Left cardiac atrium (tissue), 4 donors: Measurements from ENCODE around the gene KRTAP5-6. TPM values are rescaled to one million over a fixed set of nuclear protein-coding genes. Genes with fewer than 3 reads are reported as not detected.

ENCODE experiments used
- ATAC-seq, 2 donors: fragments of 200-7000 bp; cut with Tn5 transposase; one replicate each; pipeline ENCODE4 v1.9.1; 2020; ENCODE audit warnings: mild to moderate bottlenecking in 2 of 2, moderate library complexity in 2 of 2
- DNase-seq: peaks from one replicate; pipeline ENCODE4 v3.0.0-alpha.2; 2020
- intact Hi-C, 2 donors: fragments of 100-400 bp; cut with DNase I; formaldehyde crosslinking; loops; one replicate each; pipeline versions ENCODE4 v1.14.1 to v1.15.1; 2022 to 2023
- total RNA-seq, 2 donors: library from RNA; stranded (reverse); fragmentation: NEBNext Ultra II Directional; extraction: Animal tissue kit (Norgen Biotek cat#: 25700); gene quantifications; one replicate each; pipeline ENCODE4 v1.2.1, GENCODE V29; 2021
- donor health status: DM: no; HTN: yes; CAD: no.
- donor health status: DM: no; HTN: yes; CAD: no; lungs with severe emphysema.
- donor health status: DM: yes; HTN: yes; CAD: no.
- donor health status: Dilated cardiomyopathy.

Gene KRTAP5-6
- total RNA-seq, 2 donors from 2014 or later, result not detected

DNA sequence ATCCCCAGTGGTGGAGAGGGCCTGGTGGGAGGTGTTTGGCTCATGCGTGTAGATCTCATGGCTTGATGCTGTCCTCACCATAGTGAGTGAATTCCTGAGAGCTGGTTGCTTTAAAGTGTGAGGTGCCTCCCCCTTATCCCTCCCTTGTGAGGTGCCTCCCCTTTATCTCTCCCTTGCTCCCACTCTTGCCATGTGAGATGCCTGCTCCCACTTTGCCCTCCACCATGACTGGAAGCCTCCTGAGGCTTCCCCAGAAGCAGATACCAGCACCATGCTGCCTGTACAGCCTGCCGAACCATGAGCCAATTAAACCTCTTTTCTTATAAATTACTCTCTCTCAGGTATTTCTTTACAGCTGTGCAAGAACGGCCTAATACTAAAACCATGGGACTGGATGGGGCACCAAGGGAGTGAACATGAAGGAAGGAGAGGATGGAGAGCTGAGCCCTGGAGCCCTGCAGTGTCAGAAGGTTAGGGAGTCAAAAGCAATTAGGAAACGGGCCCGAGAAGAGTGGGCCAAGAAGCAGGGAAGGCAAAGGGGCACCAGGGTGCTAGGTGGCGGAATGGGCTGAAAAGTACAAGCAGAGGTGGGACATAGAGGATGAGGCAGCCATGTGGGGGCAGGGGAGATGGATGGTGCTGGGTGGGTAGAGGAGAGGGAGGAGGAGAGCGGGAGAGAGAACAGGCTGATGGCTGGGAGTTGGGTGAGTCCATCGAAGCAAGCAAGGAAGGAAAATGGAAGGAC lies 44.0 kb downstream of the KRTAP5-6 start:
- no peak for DNase-seq
- intact Hi-C loops, result no loop called here
- no peak for ATAC-seq

DNA sequence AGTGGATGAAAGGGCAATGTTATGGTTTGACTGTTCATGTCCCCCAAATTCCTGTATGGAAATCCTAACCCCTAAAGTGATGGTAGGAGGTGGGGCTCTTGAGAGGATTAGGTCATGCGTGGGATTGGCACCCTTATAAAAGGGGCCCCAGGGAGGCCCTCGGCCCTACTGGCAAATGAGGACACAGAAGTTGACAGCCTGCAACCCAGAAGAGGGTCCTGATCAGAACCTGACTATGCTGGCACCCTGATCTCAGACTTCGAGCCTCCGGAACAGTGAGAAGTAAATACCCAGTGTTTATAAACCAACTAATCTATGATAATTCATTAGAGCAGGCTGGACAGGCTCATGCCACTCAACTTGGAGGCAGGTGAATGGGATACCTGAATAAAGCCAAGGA lies 44.7 kb downstream of the KRTAP5-6 start:
- no peak for DNase-seq
- no peak for ATAC-seq
- intact Hi-C loops, result no loop called here

GRCh38 chr11:1742371-1742770 lies 45.4 kb downstream of the KRTAP5-6 start:
- intact Hi-C loops, result no loop called here
- DNase-seq (no peak), ATAC-seq (no peak)

DNA sequence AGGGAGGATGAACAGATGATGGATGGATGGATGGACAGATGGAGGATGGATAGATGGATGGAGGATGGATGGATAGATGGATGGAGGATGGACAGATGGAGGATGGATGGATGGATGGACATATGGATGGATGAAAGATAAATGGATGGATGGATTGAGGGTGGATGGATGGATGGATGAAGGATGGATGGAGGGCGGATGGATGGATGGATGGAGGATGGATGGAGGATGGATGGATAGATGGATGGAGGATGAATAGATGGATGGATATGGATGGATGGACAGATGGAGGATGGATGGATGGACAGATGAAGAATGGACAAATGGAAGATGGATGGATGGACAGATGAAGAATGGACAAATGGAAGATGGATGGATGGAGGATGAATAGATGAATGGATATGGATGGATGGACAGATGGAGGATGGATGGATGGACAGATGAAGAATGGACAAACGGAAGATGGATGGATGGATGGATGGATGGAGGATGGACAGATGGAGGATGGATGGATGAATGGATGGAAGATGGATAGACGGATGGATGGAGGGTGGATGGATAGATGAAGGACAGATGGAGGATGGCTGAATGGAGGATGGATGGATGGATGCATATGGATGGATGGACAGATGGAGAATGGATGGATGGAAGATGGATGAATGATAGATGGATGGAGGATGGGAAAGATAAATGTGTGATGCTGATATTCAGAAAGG lies 46.0 kb downstream of the KRTAP5-6 start:
- ATAC-seq (no peak), DNase-seq (no peak)
- intact Hi-C loops, result no loop called here

DNA sequence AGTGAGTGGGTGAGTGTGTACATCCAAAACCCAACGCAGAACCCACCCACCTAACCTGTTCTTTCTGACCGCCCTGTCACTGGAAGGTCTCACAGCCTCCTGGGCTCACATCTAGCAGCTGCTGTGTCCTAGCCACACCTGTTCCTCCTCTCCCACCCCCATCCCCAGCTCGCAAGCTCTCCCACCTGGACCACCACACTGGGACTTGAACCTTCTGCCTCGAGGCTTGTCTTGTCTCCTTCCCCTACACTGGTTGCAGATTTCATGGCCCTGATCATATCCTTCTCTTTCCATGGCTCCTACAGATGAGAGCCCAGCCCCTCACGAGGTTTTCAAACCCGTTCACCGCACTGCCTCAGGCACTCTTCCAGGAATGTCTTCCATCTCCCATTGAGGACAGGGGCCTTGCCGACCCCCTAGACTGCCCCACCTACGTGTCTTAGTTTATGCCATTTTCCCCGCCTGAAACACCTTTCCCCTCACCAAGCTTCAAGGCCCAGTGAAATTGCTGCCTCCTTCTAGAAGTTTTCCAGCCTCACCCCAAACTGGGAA lies 46.7 kb downstream of the KRTAP5-6 start:
- no peak for ATAC-seq
- intact Hi-C loops, result no loop called here
- no peak for DNase-seq

- peak in 1 of 2 donors; percentile 32 for ATAC-seq
- DNase-seq, result peak; percentile 21
- intact Hi-C loops, result no loop called here
Observed at GRCh38 chr11:1744137-1744886, 47.3 kb downstream of the KRTAP5-6 start.

- intact Hi-C loops, result no loop called here
- ATAC-seq (peak in 1 of 2 donors; percentile 43), DNase-seq (peak; percentile 24)
Observed at GRCh38 chr11:1744891-1745700, 48.1 kb downstream of the KRTAP5-6 start.

GRCh38 chr11:1745701-1746320 lies 48.8 kb downstream of the KRTAP5-6 start:
- intact Hi-C loops, result no loop called here
- no peak for ATAC-seq
- DNase-seq, result no peak

DNA sequence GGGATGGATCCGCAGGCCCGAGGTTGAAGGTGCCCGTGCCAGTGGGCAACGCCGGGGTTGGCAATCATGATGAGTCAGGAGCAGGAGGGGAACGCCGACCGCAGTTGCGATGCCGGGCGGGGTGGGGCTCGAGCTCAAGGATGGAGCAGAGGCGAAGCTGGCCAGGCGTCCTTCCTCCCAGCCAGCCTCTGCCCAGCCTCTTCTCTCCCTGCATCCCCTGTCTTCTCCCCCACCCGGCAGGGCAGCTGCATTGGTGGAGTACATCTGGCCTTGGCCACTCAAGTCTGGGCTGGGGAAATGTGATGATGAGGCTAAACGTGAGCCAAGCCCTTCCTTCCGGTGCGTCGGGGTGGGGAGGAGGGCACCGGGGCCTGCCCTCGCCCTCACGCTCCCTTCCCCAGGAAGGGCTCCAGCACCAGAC lies 49.5 kb downstream of the KRTAP5-6 start:
- DNase-seq (peak; percentile 20), ATAC-seq (no peak)
- intact Hi-C loops, result no loop called here

- ATAC-seq, result no peak
- no peak for DNase-seq
- intact Hi-C loops, result no loop called here
Observed at GRCh38 chr11:1746956-1747752, 50.2 kb downstream of the KRTAP5-6 start.

Other genes with a start within 250 kb of the KRTAP5-6 start
- gene MOB2, start 210.4 kb upstream of the KRTAP5-6 start, total RNA-seq, result 10 to 100 TPM; 36.6 to 44.0 TPM
- gene DUSP8, start 124.9 kb upstream of the KRTAP5-6 start, total RNA-seq, result 10 to 100 TPM in 1 of 2 donors, 1 to 10 TPM in 1; 9.0 to 21.7 TPM
- gene KRTAP5-1, start 111.9 kb upstream of the KRTAP5-6 start, total RNA-seq, result not detected
- gene KRTAP5-2, start 98.9 kb upstream of the KRTAP5-6 start, total RNA-seq, result not detected
- not detected for gene KRTAP5-3, start 88.7 kb upstream of the KRTAP5-6 start, total RNA-seq
- not detected for gene KRTAP5-4, start 75.1 kb upstream of the KRTAP5-6 start, total RNA-seq
- gene KRTAP5-5, start 67.4 kb upstream of the KRTAP5-6 start, total RNA-seq, result not detected
- under 1 TPM; 0.27 to 0.76 TPM for gene IFITM10, start 53.4 kb downstream of the KRTAP5-6 start, total RNA-seq
- 100 to 1,000 TPM; 635 to 667 TPM for gene CTSD, start 66.7 kb downstream of the KRTAP5-6 start, total RNA-seq
- not detected for gene SYT8, start 137.8 kb downstream of the KRTAP5-6 start, total RNA-seq
- gene TNNI2, start 141.8 kb downstream of the KRTAP5-6 start, total RNA-seq, result under 1 TPM; 0.35 to 0.52 TPM
- 10 to 100 TPM; 24.9 to 31.2 TPM for gene LSP1, start 155.9 kb downstream of the KRTAP5-6 start, total RNA-seq
- gene PRR33, start 194.7 kb downstream of the KRTAP5-6 start, total RNA-seq, result under 1 TPM; 0.10 to 0.50 TPM
- gene TNNT3, start 222.5 kb downstream of the KRTAP5-6 start, total RNA-seq, result 10 to 100 TPM; 11.7 to 28.5 TPM